Rectal smooth muscle tissue (tissue), 1 donor: ENCODE data around the gene TIAM1.
A peak's percentile ranks its signal among the peaks of the same experiment; 100 is the strongest.

Experiments
- H3K27ac ChIP-seq: one replicate; pipeline ENCODE4 v1.7.0; 2013; ENCODE audit warnings: low read depth, low read length, inconsistent platforms
- H3K27me3 ChIP-seq: one replicate; pipeline ENCODE4 v1.7.0; 2013; ENCODE audit warnings: low read length; ENCODE audit not compliant: control insufficient read depth, insufficient read depth
- H3K36me3 ChIP-seq: one replicate; pipeline ENCODE4 v1.7.0; 2013; ENCODE audit warnings: low read length; ENCODE audit not compliant: control insufficient read depth, insufficient read depth
- H3K4me1 ChIP-seq: one replicate; pipeline ENCODE4 v1.7.0; 2013; ENCODE audit warnings: low read length; ENCODE audit not compliant: control insufficient read depth, insufficient read depth
- H3K4me3 ChIP-seq: one replicate; pipeline ENCODE4 v1.7.0; 2013; ENCODE audit warnings: low read length
- H3K9ac ChIP-seq: one replicate; pipeline ENCODE4 v1.7.0; 2013; ENCODE audit warnings: low read length

TIAM1 gene

DNA sequence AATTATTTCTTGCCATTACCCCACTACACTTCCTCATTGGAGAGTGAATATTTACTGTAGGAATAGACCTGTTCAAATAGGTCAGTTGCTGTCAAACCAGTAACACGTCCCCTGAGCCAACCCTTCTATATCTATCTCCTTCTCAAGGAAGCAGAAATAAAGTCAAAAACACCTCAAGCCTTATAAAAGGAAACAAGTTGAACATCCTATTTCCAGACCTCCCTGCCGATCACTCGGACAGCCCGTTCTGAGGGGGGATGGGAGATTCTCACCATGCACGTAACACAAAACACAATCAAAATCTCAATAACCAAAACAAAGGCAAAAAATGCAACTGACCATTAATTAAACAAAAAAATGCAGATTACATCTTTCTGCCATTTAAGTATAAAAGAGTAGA, 184.3 kb downstream of the TIAM1 start:
- no peak overlapping the region for H3K9ac ChIP-seq
- no peaks in the 10 kb centered on the region for H3K36me3 ChIP-seq
- H3K4me1 ChIP-seq, result no peaks in the 10 kb centered on the region
- no peak overlapping the region for H3K4me3 ChIP-seq
- no peaks in the 10 kb centered on the region for H3K27me3 ChIP-seq
- peak overlapping the region; percentile 30 for H3K27ac ChIP-seq

DNA sequence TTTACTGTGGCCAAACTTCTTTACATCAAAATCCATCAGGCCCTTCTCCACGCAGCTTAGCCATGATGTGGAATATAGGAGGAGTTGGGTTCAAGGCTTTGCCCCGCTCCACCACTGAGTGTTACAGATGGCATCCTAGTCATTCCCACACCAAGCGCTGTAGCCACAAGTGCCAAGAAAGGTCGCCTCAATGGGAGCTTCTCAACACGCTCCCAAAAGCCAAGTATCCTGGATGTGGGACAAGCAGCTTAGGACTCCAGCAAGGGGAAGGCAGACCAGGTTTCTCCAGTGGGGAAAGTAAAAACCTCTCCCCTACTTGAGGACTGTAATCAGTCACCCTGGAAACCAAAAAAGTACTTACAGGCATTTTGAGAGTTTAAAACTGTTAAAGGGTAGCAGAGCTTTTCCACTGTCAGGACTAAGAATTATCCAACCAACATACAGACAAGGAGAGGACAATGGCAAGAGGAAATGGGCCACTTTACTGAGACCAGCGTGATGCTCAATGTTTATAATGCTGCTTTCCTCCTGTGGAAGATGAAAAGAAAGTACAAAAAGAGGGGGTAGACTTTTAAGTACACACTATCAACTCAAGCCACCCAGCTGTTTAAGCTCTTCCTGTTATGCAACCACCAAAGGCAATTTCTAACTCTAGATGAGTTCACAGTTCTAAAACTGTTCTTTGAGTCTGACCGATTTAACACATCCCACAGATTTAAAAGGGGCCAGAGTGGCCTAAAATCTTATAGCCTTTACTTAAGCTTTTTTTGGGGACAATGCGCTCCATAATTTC, 185.1 kb downstream of the TIAM1 start:
- Histone ChIP-seq H3K36me3 (no peaks in the 10 kb centered on the region), H3K4me3 (no peak overlapping the region), H3K9ac (no peak overlapping the region), H3K27ac (peak overlapping the region; percentile 40), H3K4me1 (no peaks in the 10 kb centered on the region), H3K27me3 (no peaks in the 10 kb centered on the region)

DNA sequence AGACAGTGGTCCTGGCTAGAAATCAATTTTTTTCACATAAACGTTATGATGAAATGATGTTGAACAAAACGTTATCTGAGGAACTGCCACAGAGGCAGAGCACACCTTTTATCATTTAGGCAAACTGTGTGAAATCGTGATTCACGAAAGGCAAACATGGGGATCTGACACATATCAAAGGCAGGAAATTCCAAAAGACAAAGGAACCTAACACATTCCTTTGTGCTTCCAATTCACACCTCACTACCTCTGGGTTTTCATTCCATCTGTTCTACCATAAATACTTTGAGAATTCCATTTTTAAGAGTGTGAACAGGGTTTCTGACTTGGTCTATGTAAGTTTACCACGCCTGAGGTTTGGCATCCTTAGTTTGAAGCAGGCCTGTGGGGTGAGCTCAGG, 186.3 kb downstream of the TIAM1 start:
- Histone ChIP-seq H3K27ac (no peak overlapping the region), H3K4me1 (no peaks in the 10 kb centered on the region), H3K27me3 (no peaks in the 10 kb centered on the region), H3K9ac (no peak overlapping the region), H3K4me3 (no peak overlapping the region), H3K36me3 (no peaks in the 10 kb centered on the region)

DNA sequence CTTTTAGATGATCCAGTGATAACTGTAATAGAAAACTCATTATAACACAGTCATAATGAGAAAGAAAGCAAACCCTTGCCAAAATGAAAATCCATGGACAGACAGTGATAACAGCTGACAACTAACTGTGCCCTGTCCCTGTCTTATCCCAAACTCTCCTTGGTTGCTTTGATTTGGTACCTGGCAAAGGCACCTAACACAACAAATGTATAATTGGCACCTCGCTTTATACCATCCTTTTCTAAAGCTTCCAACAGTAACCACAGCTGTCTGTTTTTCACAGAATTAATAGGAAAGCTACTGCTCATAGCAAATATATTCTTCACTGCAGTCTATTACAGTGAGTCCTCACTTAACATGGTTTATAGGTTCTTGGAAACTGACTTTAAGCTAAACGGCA, 187.4 kb downstream of the TIAM1 start:
- Histone ChIP-seq H3K27ac (no peak overlapping the region), H3K4me3 (no peak overlapping the region), H3K4me1 (no peaks in the 10 kb centered on the region), H3K9ac (no peak overlapping the region), H3K27me3 (no peaks in the 10 kb centered on the region), H3K36me3 (no peaks in the 10 kb centered on the region)

DNA sequence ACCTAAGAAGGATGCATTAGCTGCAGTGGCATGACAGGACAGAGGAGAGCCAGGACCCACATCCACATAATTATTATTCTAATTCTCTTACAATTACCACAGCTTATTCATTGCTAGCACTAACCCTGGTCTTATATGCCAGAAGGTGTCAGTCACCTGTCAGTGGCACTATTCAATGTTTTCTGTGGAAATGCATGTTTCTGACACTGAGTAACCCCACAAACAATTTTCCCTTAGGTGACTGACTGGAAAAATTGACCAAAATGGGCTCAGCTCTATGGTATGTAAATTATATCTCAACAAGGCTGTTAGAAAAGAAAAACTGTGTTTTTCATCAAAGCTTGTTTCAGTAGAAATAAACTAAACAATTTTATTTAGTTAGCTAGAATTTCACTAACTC, 187.9 kb downstream of the TIAM1 start:
- no peak overlapping the region for H3K4me3 ChIP-seq
- no peaks in the 10 kb centered on the region for H3K36me3 ChIP-seq
- no peaks in the 10 kb centered on the region for H3K27me3 ChIP-seq
- no peak overlapping the region for H3K9ac ChIP-seq
- no peak overlapping the region for H3K27ac ChIP-seq
- no peaks in the 10 kb centered on the region for H3K4me1 ChIP-seq

DNA sequence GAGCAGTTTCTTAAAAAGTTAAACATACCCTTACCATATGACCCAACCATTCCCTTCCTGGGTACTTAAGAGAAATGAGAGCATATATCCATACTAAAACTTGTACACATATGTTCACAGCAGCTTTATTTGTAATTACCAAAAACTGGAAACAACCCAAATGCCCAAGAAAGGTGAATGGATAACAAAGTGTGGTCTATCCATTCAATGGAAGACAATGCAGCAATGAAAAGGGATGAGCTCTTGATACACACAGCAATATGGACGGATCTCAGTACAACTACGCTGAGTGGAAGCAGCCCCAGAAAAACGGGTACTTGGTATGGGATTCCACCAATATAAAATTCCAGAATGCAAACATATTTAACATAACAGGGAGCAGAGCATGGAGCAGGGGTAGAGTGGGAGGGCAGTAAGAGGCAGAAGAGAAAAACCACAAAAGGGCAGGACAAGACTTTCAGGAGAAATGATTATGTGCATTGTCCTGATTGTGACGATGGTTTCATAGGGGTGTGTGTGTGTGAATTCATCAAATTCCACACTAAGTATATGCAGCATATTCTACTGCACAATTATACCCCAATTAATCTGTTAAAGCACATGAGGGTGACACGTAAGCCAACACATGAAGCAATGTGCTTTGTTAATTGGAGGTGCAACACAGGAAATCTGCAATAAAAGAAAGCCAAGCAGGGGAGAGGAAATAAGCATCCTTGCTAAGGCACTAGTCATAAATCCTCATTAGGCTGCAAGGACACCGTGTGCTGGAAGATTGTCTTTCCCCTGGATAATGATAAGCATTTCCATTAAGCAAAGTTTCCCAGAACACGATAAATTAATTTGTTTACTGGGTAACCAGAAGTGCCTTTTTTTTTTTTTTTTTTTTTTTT, 192.7 kb downstream of the TIAM1 start:
- no peak overlapping the region for H3K9ac ChIP-seq
- no peak overlapping the region for H3K27ac ChIP-seq
- no peak overlapping the region for H3K4me3 ChIP-seq
- no peaks in the 10 kb centered on the region for H3K36me3 ChIP-seq
- no peaks in the 10 kb centered on the region for H3K27me3 ChIP-seq
- no peaks in the 10 kb centered on the region for H3K4me1 ChIP-seq

DNA sequence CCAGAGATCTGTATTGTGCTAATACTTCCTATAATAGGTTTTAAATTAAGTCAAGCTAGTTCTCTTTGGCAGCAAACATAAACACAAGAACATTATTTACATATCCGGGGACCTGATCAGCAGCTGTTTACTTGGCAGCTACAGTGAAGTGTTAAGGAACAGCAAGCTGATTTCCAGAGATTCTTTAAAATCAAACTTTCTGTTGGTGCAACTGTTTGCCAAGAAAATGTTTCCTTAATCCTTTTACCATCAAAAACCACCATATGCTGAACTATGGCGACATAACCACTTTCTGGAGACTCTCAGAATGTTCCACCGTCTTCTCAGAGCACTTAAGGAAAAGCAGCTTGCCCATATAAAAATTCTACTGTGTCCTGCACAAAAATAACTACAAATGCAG, 198.8 kb downstream of the TIAM1 start:
- Histone ChIP-seq H3K27ac (no peak overlapping the region), H3K36me3 (no peaks in the 10 kb centered on the region)

DNA sequence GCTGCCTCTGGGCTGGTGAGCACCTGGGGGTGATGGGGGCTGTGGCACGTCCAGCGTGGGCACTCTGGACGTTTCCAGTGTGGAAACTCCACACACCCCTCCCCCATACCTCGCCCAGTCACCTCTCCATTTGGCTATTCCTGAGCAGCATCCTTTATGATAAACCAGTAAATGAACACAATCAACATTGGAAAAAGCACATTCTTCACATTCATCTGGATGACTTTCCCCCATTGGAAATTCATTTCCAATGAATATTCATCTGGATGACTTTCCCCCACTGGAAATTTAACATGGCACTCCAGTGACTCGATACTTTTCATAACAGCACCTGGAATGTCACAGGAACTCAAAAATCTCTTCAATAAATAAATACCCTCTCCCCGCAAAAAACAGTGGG, 201.0 kb downstream of the TIAM1 start:
- Histone ChIP-seq H3K27me3 (no peaks in the 10 kb centered on the region), H3K9ac (no peak overlapping the region), H3K27ac (no peak overlapping the region), H3K4me3 (no peak overlapping the region), H3K4me1 (no peaks in the 10 kb centered on the region), H3K36me3 (no peaks in the 10 kb centered on the region)

More for the DNA sequence above, 198.8 kb downstream of the TIAM1 start:
- H3K4me1 ChIP-seq, result no peaks in the 10 kb centered on the region
- no peaks in the 10 kb centered on the region for H3K27me3 ChIP-seq
- H3K9ac ChIP-seq, result no peak overlapping the region
- no peak overlapping the region for H3K4me3 ChIP-seq

DNA sequence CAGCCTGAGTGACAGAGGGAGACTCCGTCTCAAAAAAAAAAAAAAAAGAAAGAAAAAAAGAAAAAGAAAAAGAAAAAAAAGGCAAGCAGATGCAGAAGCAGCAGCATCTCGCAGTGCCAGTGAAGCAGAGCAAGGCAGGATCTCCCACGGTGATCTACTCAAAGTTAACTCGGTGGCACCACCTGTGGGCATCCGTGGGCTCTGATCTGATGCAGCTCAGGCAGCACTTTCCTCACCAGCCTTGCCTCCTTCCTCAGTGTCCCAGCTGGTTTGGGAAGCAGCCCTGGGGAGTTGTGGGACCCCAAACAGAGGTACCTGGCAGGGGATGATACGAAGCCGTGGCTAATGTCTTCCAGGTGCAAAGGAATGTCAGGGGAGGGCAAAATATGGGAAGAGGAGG, 201.5 kb downstream of the TIAM1 start:
- no peak overlapping the region for H3K9ac ChIP-seq
- H3K27ac ChIP-seq, result no peak overlapping the region
- no peak overlapping the region for H3K4me3 ChIP-seq
- H3K36me3 ChIP-seq, result no peaks in the 10 kb centered on the region
- no peaks in the 10 kb centered on the region for H3K4me1 ChIP-seq
- no peaks in the 10 kb centered on the region for H3K27me3 ChIP-seq

DNA sequence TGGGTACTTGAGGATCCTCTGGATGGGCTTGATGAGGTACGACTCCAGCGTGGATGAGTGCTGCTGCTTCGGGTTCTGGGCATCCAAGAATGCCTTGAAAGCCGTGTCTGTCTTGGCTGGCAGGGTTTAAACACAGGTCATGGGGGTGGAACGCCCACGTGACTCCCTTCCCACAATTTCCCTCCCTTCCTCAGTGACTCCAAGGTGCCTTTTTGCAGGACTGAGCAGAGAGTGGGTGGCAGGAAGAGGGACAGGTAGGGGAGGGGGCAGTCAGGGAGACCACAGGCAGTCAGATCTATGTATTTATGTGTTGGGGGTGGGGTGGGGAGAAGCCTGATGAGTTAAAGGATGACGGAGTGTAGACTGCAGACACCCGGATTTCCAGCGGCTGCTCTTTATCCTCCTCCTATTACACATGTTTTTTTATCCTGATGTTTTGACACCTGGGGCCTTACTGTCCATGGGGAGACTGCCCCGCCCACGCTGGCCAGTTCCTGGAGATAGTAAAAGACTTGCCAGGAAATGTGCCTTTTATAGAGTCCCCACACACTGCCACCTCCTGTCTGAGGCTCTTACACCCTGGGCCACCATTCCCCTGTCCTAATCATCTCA, 202.6 kb downstream of the TIAM1 start:
- Histone ChIP-seq H3K36me3 (no peaks in the 10 kb centered on the region), H3K27me3 (no peaks in the 10 kb centered on the region), H3K9ac (no peak overlapping the region), H3K4me3 (no peak overlapping the region), H3K4me1 (no peaks in the 10 kb centered on the region), H3K27ac (peak overlapping the region; percentile 44)

DNA sequence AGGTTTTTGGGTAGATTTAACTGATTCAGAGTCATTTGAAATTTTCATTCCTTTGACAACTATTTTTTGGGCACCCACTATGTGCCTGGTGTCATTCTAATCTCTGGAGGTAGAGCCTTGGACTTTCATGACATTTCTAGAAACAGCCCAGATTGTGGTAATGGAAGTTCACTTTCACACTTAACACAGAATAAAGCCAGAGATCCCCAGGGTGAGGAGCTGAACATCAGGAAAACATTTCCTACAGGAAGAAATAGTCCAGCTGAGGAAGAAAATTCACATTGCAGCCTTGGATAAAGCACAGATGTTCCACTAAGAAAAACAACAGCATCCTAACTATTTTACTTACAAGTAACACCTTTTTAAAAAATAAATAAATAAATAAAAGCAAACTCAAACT, 203.4 kb downstream of the TIAM1 start:
- Histone ChIP-seq H3K4me3 (no peak overlapping the region), H3K27me3 (no peaks in the 10 kb centered on the region), H3K36me3 (no peaks in the 10 kb centered on the region), H3K4me1 (no peaks in the 10 kb centered on the region), H3K9ac (no peak overlapping the region), H3K27ac (no peak overlapping the region)

DNA sequence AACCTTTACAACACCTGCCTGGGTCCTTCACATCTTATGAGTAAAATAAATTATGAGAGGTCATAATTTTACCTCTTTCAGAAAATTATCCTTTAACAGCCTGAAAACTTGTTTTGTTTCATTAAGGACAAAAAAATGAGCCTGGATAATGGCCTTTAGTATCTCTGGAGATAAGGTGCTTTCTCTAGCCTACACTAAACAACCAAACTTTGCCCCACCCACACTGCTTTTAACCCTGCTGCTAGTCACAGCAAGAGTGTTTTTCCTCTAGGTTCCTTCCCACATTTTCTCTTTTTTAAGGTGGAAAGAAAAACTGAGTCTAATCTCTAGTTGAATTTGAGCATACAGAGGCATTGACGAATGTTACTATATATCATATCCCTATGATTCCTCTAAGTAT, 204.0 kb downstream of the TIAM1 start:
- Histone ChIP-seq H3K36me3 (no peaks in the 10 kb centered on the region), H3K27me3 (no peaks in the 10 kb centered on the region), H3K9ac (no peak overlapping the region), H3K27ac (no peak overlapping the region), H3K4me3 (no peak overlapping the region), H3K4me1 (no peaks in the 10 kb centered on the region)
